Kidney (tissue), 14 donors: ENCODE data around the gene NCOA7. TPM values are rescaled to one million over a fixed set of nuclear protein-coding genes. Genes with fewer than 3 reads are reported as not detected.

ENCODE experiments used
- DNase-seq, 5 donors: peaks; one replicate each; pipeline ENCODE4 v3.0.0-alpha.2; 2013 to 2020
- FAIRE-seq: peaks from 2 replicates; lab custom pipeline; 2012; peaks lifted over from hg19 to GRCh38; lab: Jason Lieb, UNC
- H3K27ac ChIP-seq, 2 donors: one replicate each; pipeline ENCODE4 v1.7.0; 2013; ENCODE audit warnings: low read depth in 2 of 2, low read length in 2 of 2, inconsistent platforms in 1 of 2
- H3K27me3 ChIP-seq: one replicate; pipeline ENCODE4 v1.7.1; 2013; ENCODE audit warnings: low read length, inconsistent platforms; ENCODE audit not compliant: control insufficient read depth, insufficient read depth
- H3K36me3 ChIP-seq, 3 donors: one replicate each; pipeline versions ENCODE4 v1.7.0 to v1.7.1; 2013; ENCODE audit warnings: low read length in 3 of 3, control low read depth in 1 of 3, inconsistent platforms in 1 of 3; ENCODE audit not compliant: insufficient read depth in 3 of 3, control insufficient read depth in 2 of 3
- H3K4me1 ChIP-seq, 3 donors: one replicate each; pipeline versions ENCODE4 v1.7.0 to v1.7.1; 2013; ENCODE audit warnings: low read length in 3 of 3, inconsistent platforms in 1 of 3, low read depth in 1 of 3; ENCODE audit not compliant: control insufficient read depth in 2 of 3, insufficient read depth in 2 of 3
- H3K4me3 ChIP-seq, 3 donors: one replicate each; pipeline versions ENCODE4 v1.7.0 to v1.8.1; 2013; ENCODE audit warnings: low read length in 3 of 3, control low read depth in 1 of 3, inconsistent platforms in 1 of 3
- H3K9ac ChIP-seq, 3 donors: one replicate each; pipeline versions ENCODE4 v1.7.0 to v1.7.1; 2013; ENCODE audit warnings: low read length in 3 of 3, control low read depth in 1 of 3, inconsistent platforms in 1 of 3
- H3K9me3 ChIP-seq, 3 donors: one replicate each; pipeline versions ENCODE4 v1.7.0 to v1.7.1; 2013; ENCODE audit warnings: low read length in 3 of 3, control low read depth in 1 of 3, inconsistent platforms in 1 of 3; ENCODE audit not compliant: control insufficient read depth in 2 of 3, insufficient read depth in 1 of 3
- CTCF ChIP-seq: IDR thresholded peaks from 3 replicates; pipeline ENCODE4 v1.5.1; 2012; ENCODE audit warnings: mild to moderate bottlenecking, moderate library complexity, borderline replicate concordance; ENCODE audit not compliant: insufficient read depth; ENCODE audit errors: extremely low read depth
- intact Hi-C: fragments of 100-400 bp; cut with DNase I; formaldehyde crosslinking; loops from one replicate; pipeline ENCODE4 v1.11.1; 2022
- polyA plus RNA-seq: library from polyadenylated mRNA; stranded (reverse); fragments of 350-450 nt; fragmentation: Illumina TruSeq; extraction: RNeasy Lipid Tissue Mini Kit (QIAGEN cat#74804); gene quantifications from one replicate; pipeline ENCODE4 v1.2.3, GENCODE V29; 2014; ENCODE audit warnings: low read depth, low replicate concordance; ENCODE audit not compliant: insufficient read depth
- total RNA-seq: library from RNA; stranded (reverse); fragmentation: NEBNext Ultra II Directional; extraction: Animal tissue kit (Norgen Biotek cat#: 25700); gene quantifications from one replicate; pipeline ENCODE4 v1.2.1, GENCODE V29; 2021
- donor health status: control.
- donor health status: control.
- donor health status: control.
- donor health status: control.
- donor health status: control.
- donor health status: DM: yes; HTN: yes; CAD: no.
- donor health status: Normal renal cell carcinoma (clear cell type).

The NCOA7 gene
- total and polyA plus RNA-seq, 2 donors from 2014 or later, result 21.0 to 135 TPM

- TF ChIP-seq CTCF, result no peak
- no peak overlapping the region for H3K27ac ChIP-seq
- H3K9me3 ChIP-seq, result no peaks in the 10 kb centered on the region
- peak overlapping the region in 2 of 3 donors; percentile 49 to 89 for H3K9ac ChIP-seq
- intact Hi-C loops, result no loop called here
- peaks cover 0 to 5% (median 0%) of the 10 kb centered on the region in 3 donors for H3K36me3 ChIP-seq
- peak in 1 of 5 donors; percentile 27 for DNase-seq
- peaks cover 22% of the 10 kb centered on the region for H3K27me3 ChIP-seq
- H3K4me3 ChIP-seq, result peak overlapping the region in 2 of 3 donors; percentile 86 to 89
- no peak for FAIRE-seq
- H3K4me1 ChIP-seq, result peaks cover 0 to 2% (median 0%) of the 10 kb centered on the region in 3 donors
Measured at GRCh38 chr6:125750692-125751333, 39.9 kb upstream of the NCOA7 start.

- peaks cover 0 to 5% (median 0%) of the 10 kb centered on the region in 3 donors for H3K36me3 ChIP-seq
- no peaks in the 10 kb centered on the region for H3K9me3 ChIP-seq
- peak overlapping the region in 1 of 3 donors; percentile 41 for H3K9ac ChIP-seq
- FAIRE-seq (no peak), DNase-seq (peak in 1 of 5 donors; percentile 27)
- H3K4me1 ChIP-seq, result peaks cover 0 to 2% (median 0%) of the 10 kb centered on the region in 3 donors
- H3K27ac ChIP-seq, result peak overlapping the region in 1 of 2 donors; percentile 7
- intact Hi-C loops, result no loop called here
- TF ChIP-seq CTCF, result no peak
- peaks cover 16% of the 10 kb centered on the region for H3K27me3 ChIP-seq
- H3K4me3 ChIP-seq, result peak overlapping the region in 2 of 3 donors; percentile 86 to 89
Measured at GRCh38 chr6:125751334-125751916, 39.3 kb upstream of the NCOA7 start.

GRCh38 chr6:125752773-125753172 lies 38.0 kb upstream of the NCOA7 start:
- no peak for DNase-seq
- Histone ChIP-seq H3K4me1 (peaks cover 0 to 2% (median 0%) of the 10 kb centered on the region in 3 donors), H3K36me3 (peaks cover 0 to 5% (median 0%) of the 10 kb centered on the region in 3 donors), H3K9ac (no peak overlapping the region), H3K27ac (no peak overlapping the region), H3K27me3 (peaks cover 12% of the 10 kb centered on the region), H3K4me3 (no peak overlapping the region), H3K9me3 (no peaks in the 10 kb centered on the region)
- intact Hi-C loops, result no loop called here
- no peak for TF ChIP-seq CTCF
- no peak for FAIRE-seq
